Neural progenitor cell (in vitro differentiated cells): Measurements from ENCODE around the gene NTM. TPM values are rescaled to one million over a fixed set of nuclear protein-coding genes. Genes with fewer than 3 reads are reported as not detected.

Experiments used
- DNase-seq: peaks from one replicate; pipeline ENCODE4 v3.0.0-alpha.2; 2016; ENCODE audit warnings: low spot score
- H2AFZ ChIP-seq: fragments of 200-600 bp; sonication (generic); replicated peaks from 2 replicates; pipeline ENCODE4 v1.6.1; 2016; ENCODE audit warnings: antibody characterized with exemption
- H3F3A ChIP-seq: fragments of 200-600 bp; sonication (generic); 2 replicates; pipeline ENCODE4 v1.6.1; 2016; ENCODE audit warnings: antibody characterized with exemption, low read depth
- H3K27ac ChIP-seq: fragments of 200-600 bp; sonication (generic); 2 replicates; pipeline ENCODE4 v1.5.1; 2016; ENCODE audit warnings: mild to moderate bottlenecking
- H3K27me3 ChIP-seq: fragments of 200-600 bp; sonication (generic); 2 replicates; pipeline ENCODE4 v1.6.1; 2016; ENCODE audit warnings: mild to moderate bottlenecking, moderate library complexity
- H3K36me3 ChIP-seq: fragments of 200-600 bp; sonication (generic); 2 replicates; pipeline ENCODE4 v1.5.1; 2016
- H3K4me1 ChIP-seq: fragments of 200-600 bp; sonication (generic); 2 replicates; pipeline ENCODE4 v1.6.1; 2016; ENCODE audit warnings: mixed run types
- H3K4me2 ChIP-seq: fragments of 200-600 bp; sonication (generic); 2 replicates; pipeline ENCODE4 v1.6.1; 2016
- H3K4me3 ChIP-seq: fragments of 200-600 bp; sonication (generic); 2 replicates; pipeline ENCODE4 v1.5.1; 2016
- H3K79me2 ChIP-seq: fragments of 200-600 bp; sonication (generic); 2 replicates; pipeline ENCODE4 v1.6.1; 2016; ENCODE audit warnings: low read depth
- H3K9ac ChIP-seq: fragments of 200-600 bp; sonication (generic); 2 replicates; pipeline ENCODE4 v1.6.1; 2016
- H3K9me3 ChIP-seq: fragments of 200-600 bp; sonication (generic); 2 replicates; pipeline ENCODE4 v1.5.1; 2016; ENCODE audit warnings: low read depth
- H4K20me1 ChIP-seq: fragments of 200-600 bp; sonication (generic); 2 replicates; pipeline ENCODE4 v1.6.1; 2016; ENCODE audit warnings: low read depth
- H3K27ac Mint-ChIP-seq: 3 replicates; pipeline ENCODE4 v1.8.0; 2021; ENCODE audit warnings: mixed read lengths
- H3K27me3 Mint-ChIP-seq: 2 replicates; pipeline ENCODE4 v1.8.0; 2022; ENCODE audit warnings: low read depth, mild to moderate bottlenecking, inconsistent platforms, moderate library complexity, mixed read lengths; ENCODE audit not compliant: insufficient read depth
- H3K36me3 Mint-ChIP-seq: 3 replicates; pipeline ENCODE4 v1.8.0; 2021; ENCODE audit warnings: mixed read lengths
- H3K4me1 Mint-ChIP-seq: 3 replicates; pipeline ENCODE4 v1.8.0; 2021; ENCODE audit warnings: mixed read lengths
- H3K4me3 Mint-ChIP-seq: 3 replicates; pipeline ENCODE4 v1.8.0; 2021; ENCODE audit warnings: mild to moderate bottlenecking, moderate library complexity, mixed read lengths
- H3K9me3 Mint-ChIP-seq: 3 replicates; pipeline ENCODE4 v1.8.0; 2020; ENCODE audit warnings: mixed read lengths
- EZH2 ChIP-seq: fragments of 200-600 bp; sonication (generic); IDR thresholded peaks from 2 replicates; pipeline ENCODE4 v1.6.1; 2017; ENCODE audit warnings: antibody characterized with exemption, mild to moderate bottlenecking, moderate library complexity
- EZH2phosphoT487 ChIP-seq: fragments of 200-600 bp; sonication (generic); IDR thresholded peaks from 2 replicates; pipeline ENCODE4 v1.6.1; 2017; ENCODE audit warnings: antibody characterized with exemption
- total RNA-seq: library from RNA; depleted of rRNA; stranded (reverse); fragments of >200 nt; gene quantifications from 2 replicates; pipeline ENCODE4 v1.2.3, GENCODE V29; 2015; ENCODE audit warnings: low replicate concordance
- TF ChIP-seq, protein P1 (sequence below): fragments of 200-600 bp; sonication (generic); IDR thresholded peaks from 2 replicates; pipeline ENCODE4 v1.5.1; 2017; ENCODE audit warnings: antibody characterized with exemption, mild to moderate bottlenecking

The NTM gene
- total RNA-seq, 1 donor from 2014 or later: 4.3 TPM

GRCh38 chr11:132330515-132330914 is 960.1 kb downstream of the NTM start:
- DNase-seq: peak; percentile 11
- Mint-ChIP-seq H3K9me3 (no peaks in the 10 kb centered on the region), H3K4me3 (no peak overlapping the region), H3K36me3 (peaks cover 3% of the 10 kb centered on the region), H3K27me3 (peaks cover 5% of the 10 kb centered on the region), H3K27ac (no peak overlapping the region), H3K4me1 (peaks cover 10% of the 10 kb centered on the region)
- Histone ChIP-seq H3K4me2 (peak overlapping the region; percentile 6), H3K27me3 (peaks cover 90% of the 10 kb centered on the region), H3K4me1 (peaks cover 13% of the 10 kb centered on the region), H3K27ac (no peak overlapping the region), H3K79me2 (no peaks in the 10 kb centered on the region), H3K9ac (no peak overlapping the region), H4K20me1 (no peaks in the 10 kb centered on the region), H3F3A (no peaks in the 10 kb centered on the region), H2AFZ (no peak overlapping the region), H3K4me3 (no peak overlapping the region), H3K9me3 (no peaks in the 10 kb centered on the region), H3K36me3 (no peaks in the 10 kb centered on the region)
- TF ChIP-seq EZH2 (no peak), EZH2phosphoT487 (no peak)
- TF ChIP-seq, protein P1, sequence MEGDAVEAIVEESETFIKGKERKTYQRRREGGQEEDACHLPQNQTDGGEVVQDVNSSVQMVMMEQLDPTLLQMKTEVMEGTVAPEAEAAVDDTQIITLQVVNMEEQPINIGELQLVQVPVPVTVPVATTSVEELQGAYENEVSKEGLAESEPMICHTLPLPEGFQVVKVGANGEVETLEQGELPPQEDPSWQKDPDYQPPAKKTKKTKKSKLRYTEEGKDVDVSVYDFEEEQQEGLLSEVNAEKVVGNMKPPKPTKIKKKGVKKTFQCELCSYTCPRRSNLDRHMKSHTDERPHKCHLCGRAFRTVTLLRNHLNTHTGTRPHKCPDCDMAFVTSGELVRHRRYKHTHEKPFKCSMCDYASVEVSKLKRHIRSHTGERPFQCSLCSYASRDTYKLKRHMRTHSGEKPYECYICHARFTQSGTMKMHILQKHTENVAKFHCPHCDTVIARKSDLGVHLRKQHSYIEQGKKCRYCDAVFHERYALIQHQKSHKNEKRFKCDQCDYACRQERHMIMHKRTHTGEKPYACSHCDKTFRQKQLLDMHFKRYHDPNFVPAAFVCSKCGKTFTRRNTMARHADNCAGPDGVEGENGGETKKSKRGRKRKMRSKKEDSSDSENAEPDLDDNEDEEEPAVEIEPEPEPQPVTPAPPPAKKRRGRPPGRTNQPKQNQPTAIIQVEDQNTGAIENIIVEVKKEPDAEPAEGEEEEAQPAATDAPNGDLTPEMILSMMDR: no peak

GRCh38 chr11:132332521-132332920 is 962.1 kb downstream of the NTM start:
- H3K4me1 ChIP-seq: peaks cover 8% of the 10 kb centered on the region
- Mint-ChIP-seq H3K4me1 (peaks cover 3% of the 10 kb centered on the region), H3K27ac (no peak overlapping the region), H3K36me3 (peaks cover 3% of the 10 kb centered on the region), H3K27me3 (peaks cover 5% of the 10 kb centered on the region), H3K4me3 (no peak overlapping the region), H3K9me3 (no peaks in the 10 kb centered on the region)
- no peak overlapping the region for H2AFZ ChIP-seq
- no peaks in the 10 kb centered on the region for H3F3A ChIP-seq
- H3K36me3 ChIP-seq: no peaks in the 10 kb centered on the region
- no peak for TF ChIP-seq EZH2phosphoT487
- no peak for TF ChIP-seq EZH2
- TF ChIP-seq, protein P1: no peak
- H3K27ac ChIP-seq: no peak overlapping the region
- H3K9ac ChIP-seq: no peak overlapping the region
- no peak for DNase-seq
- H3K27me3 ChIP-seq: peaks cover 85% of the 10 kb centered on the region
- no peaks in the 10 kb centered on the region for H3K9me3 ChIP-seq
- H3K4me2 ChIP-seq: no peak overlapping the region
- no peaks in the 10 kb centered on the region for H4K20me1 ChIP-seq
- no peak overlapping the region for H3K4me3 ChIP-seq
- no peaks in the 10 kb centered on the region for H3K79me2 ChIP-seq

DNA sequence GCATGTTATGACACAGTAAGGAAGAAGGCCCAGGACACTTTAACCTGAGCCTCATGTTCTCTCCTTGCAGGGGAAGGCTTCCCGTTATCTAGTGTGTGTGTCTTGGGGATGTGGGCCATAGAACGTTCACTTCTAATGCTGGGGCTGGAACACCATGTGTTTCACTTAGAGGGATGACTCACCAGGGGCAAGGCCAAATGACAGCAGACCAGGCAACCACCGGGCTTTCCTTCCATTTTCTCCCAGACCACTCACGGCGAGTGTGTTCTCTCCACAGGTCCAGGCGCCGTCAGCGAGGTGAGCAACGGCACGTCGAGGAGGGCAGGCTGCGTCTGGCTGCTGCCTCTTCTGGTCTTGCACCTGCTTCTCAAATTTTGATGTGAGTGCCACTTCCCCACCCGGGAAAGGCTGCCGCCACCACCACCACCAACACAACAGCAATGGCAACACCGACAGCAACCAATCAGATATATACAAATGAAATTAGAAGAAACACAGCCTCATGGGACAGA is 964.4 kb downstream of the NTM start:
- no peak overlapping the region for H3K4me3 Mint-ChIP-seq
- no peak for TF ChIP-seq EZH2
- peaks cover 3% of the 10 kb centered on the region for H3K36me3 Mint-ChIP-seq
- H2AFZ ChIP-seq: no peak overlapping the region
- no peaks in the 10 kb centered on the region for H4K20me1 ChIP-seq
- H3K4me1 Mint-ChIP-seq: peaks cover 3% of the 10 kb centered on the region
- H3K27ac ChIP-seq: no peak overlapping the region
- H3K4me3 ChIP-seq: no peak overlapping the region
- H3K4me2 ChIP-seq: no peak overlapping the region
- peaks cover 8% of the 10 kb centered on the region for H3K4me1 ChIP-seq
- H3K9ac ChIP-seq: no peak overlapping the region
- no peaks in the 10 kb centered on the region for H3K79me2 ChIP-seq
- peaks cover 5% of the 10 kb centered on the region for H3K27me3 Mint-ChIP-seq
- no peaks in the 10 kb centered on the region for H3K36me3 ChIP-seq
- DNase-seq: no peak
- H3K9me3 ChIP-seq: no peaks in the 10 kb centered on the region
- peaks cover 78% of the 10 kb centered on the region for H3K27me3 ChIP-seq
- H3K9me3 Mint-ChIP-seq: no peaks in the 10 kb centered on the region
- no peaks in the 10 kb centered on the region for H3F3A ChIP-seq
- no peak overlapping the region for H3K27ac Mint-ChIP-seq

DNA sequence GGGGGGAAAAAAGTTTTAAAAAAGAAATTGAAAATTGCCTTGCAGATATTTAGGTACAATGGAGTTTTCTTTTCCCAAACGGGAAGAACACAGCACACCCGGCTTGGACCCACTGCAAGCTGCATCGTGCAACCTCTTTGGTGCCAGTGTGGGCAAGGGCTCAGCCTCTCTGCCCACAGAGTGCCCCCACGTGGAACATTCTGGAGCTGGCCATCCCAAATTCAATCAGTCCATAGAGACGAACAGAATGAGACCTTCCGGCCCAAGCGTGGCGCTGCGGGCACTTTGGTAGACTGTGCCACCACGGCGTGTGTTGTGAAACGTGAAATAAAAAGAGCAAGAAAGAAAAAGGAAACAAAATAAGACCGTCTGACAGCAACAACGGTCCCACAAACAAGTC is 964.9 kb downstream of the NTM start:
- no peaks in the 10 kb centered on the region for H3K79me2 ChIP-seq
- no peak for DNase-seq
- Mint-ChIP-seq H3K36me3 (peaks cover under 1% of the 10 kb centered on the region), H3K27ac (no peak overlapping the region), H3K4me1 (peaks cover 3% of the 10 kb centered on the region), H3K9me3 (no peaks in the 10 kb centered on the region), H3K4me3 (no peak overlapping the region), H3K27me3 (peaks cover 5% of the 10 kb centered on the region)
- peaks cover 78% of the 10 kb centered on the region for H3K27me3 ChIP-seq
- no peak overlapping the region for H3K9ac ChIP-seq
- no peak overlapping the region for H3K27ac ChIP-seq
- no peaks in the 10 kb centered on the region for H3F3A ChIP-seq
- H4K20me1 ChIP-seq: no peaks in the 10 kb centered on the region
- no peak overlapping the region for H2AFZ ChIP-seq
- H3K36me3 ChIP-seq: no peaks in the 10 kb centered on the region
- TF ChIP-seq, protein P1: no peak
- no peak for TF ChIP-seq EZH2phosphoT487
- no peak for TF ChIP-seq EZH2
- peaks cover 6% of the 10 kb centered on the region for H3K4me1 ChIP-seq
- no peak overlapping the region for H3K4me2 ChIP-seq
- no peaks in the 10 kb centered on the region for H3K9me3 ChIP-seq
- H3K4me3 ChIP-seq: no peak overlapping the region
